Hair follicle dermal papilla cell (primary cell): Measurements from ENCODE around the gene RNASE2. TPM values are rescaled to one million over a fixed set of nuclear protein-coding genes. Genes with fewer than 3 reads are reported as not detected.

ENCODE experiments used
- small RNA-seq: library from RNA; depleted of rRNA; stranded (forward); fragments of <200 nt; gene quantifications from one replicate; pipeline ENCODE3, GENCODE V24; 2012
- total RNA-seq: library from RNA; depleted of rRNA; stranded (reverse); fragments of >200 nt; gene quantifications from 2 replicates; pipeline ENCODE4 v1.2.3, GENCODE V29; 2012

The RNASE2 gene
- not detected in 2 replicates for total RNA-seq

DNA sequence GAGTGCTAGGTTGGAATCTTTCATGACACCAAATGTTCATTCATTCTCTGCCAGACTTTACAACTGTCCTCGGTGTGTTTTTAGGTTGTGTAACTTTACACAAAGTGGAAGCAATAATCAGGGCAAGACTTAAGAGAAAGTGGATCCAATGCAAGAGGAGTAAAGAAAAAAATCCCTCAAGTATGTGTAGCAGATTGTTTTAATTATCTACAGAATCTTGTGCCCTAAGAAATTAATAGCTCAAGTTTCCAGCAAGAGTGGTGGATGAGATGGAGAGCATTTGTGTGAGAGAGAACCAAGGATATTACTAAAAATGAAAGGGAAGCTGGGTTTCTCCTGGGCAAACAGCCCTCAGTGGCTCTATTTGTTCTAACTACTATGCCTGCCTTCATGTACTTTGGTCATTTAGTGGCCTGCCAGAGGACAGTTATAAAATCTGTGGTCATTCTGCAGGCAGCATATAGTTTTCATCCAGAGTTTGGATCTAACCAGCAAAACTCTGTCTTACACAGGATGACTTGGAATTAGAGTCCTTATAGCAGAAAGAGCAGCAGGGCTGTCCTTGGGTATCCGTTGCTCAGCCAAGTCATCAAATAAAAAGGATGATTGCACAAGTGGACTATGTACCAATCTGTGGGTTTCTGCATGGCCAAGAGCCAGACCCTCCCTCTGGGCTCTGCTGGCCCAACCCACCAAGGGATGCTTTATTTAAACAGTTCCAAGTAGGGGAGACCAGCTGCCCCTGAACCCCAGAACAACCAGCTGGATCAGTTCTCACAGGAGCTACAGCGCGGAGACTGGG lies at the start of gene RNASE2:
Gene RNASE2 (plus strand): TSS at position 752 of the 802 bp plus-strand sequence. CDS start 285 bp downstream, outside the sequence.

GRCh38 chr14:20989787-20990600 lies 34.7 kb downstream of the RNASE2 start, which contains the start of gene METTL17:
Gene METTL17, plus strand, starts transcription at chr14:20989980. Its CDS starts 23 bp downstream, at chr14:20990003.

GRCh38 chr14:20998674-20999366 lies 43.5 kb downstream of the RNASE2 start, which contains the start of gene SLC39A2:
Gene SLC39A2, plus strand, starts transcription at chr14:20999293. Its CDS starts 154 bp downstream, at chr14:20999447.

Small RNA genes within 50 kb of the gene (small RNA-seq; reads per million reads assigned to genes)
- gene RN7SL189P, result not detected

Other genes starting within 250 kb of the RNASE2 start
- gene EDDM3A, start 209.6 kb upstream of the RNASE2 start, total RNA-seq, result not detected in 2 replicates
- gene EDDM3B, start 187.1 kb upstream of the RNASE2 start, total RNA-seq, result not detected in 2 replicates
- not detected in 2 replicates for gene RNASE6, start 174.2 kb upstream of the RNASE2 start, total RNA-seq
- gene RNASE1, start 152.6 kb upstream of the RNASE2 start, total RNA-seq, result not detected in 2 replicates
- gene RNASE3, start 64.1 kb upstream of the RNASE2 start, total RNA-seq, result not detected in 2 replicates
- gene METTL17, start 34.5 kb downstream of the RNASE2 start, total RNA-seq, result 38.4 and 42.4 TPM in 2 replicates
- gene SLC39A2, start 43.8 kb downstream of the RNASE2 start, total RNA-seq, result 0.12 and 0.16 TPM in 2 replicates
- gene NDRG2, start 69.6 kb downstream of the RNASE2 start, total RNA-seq, result 0.81 and 1.5 TPM in 2 replicates
- not detected in 2 replicates for gene TPPP2, start 74.7 kb downstream of the RNASE2 start, total RNA-seq
- not detected in 2 replicates for gene RNASE13, start 79.3 kb downstream of the RNASE2 start, total RNA-seq
- gene RNASE7, start 86.9 kb downstream of the RNASE2 start, total RNA-seq, result not detected in 2 replicates
- gene RNASE8, start 102.3 kb downstream of the RNASE2 start, total RNA-seq, result not detected in 2 replicates
- 72.0 and 87.1 TPM in 2 replicates for gene ARHGEF40, start 114.8 kb downstream of the RNASE2 start, total RNA-seq
- 11.8 and 17.2 TPM in 2 replicates for gene ZNF219, start 143.2 kb downstream of the RNASE2 start, total RNA-seq
- gene TMEM253, start 145.6 kb downstream of the RNASE2 start, total RNA-seq, result not detected in 2 replicates
- not detected in 2 replicates for gene OR5AU1, start 200.6 kb downstream of the RNASE2 start, total RNA-seq